Heart right ventricle (tissue), 16 donors: ENCODE measurements around the gene NCKAP5. TPM values are rescaled to one million over a fixed set of nuclear protein-coding genes. Genes with fewer than 3 reads are reported as not detected.

Experiments
- ATAC-seq, 8 donors: fragments of 200-7000 bp; cut with Tn5 transposase; one replicate each; pipeline ENCODE4 v1.9.1; 2020; ENCODE audit warnings: mild to moderate bottlenecking in 8 of 8, moderate library complexity in 8 of 8, moderate number of reproducible peaks in 1 of 8
- DNase-seq, 2 donors: peaks; one replicate each; pipeline ENCODE4 v3.0.0-alpha.2; 2020
- H3K27ac ChIP-seq, 10 donors: fragments of 200-600 bp; sonication (generic) in 2 of 10; one replicate each; pipeline versions ENCODE4 v1.5.0 to v1.8.0; 2020 to 2022; ENCODE audit warnings: mild to moderate bottlenecking in 3 of 10
- H3K27me3 ChIP-seq, 7 donors: fragments of 200-600 bp; one replicate each; pipeline ENCODE4 v1.8.0; 2021 to 2022; ENCODE audit warnings: mild to moderate bottlenecking in 2 of 7
- H3K36me3 ChIP-seq, 9 donors: fragments of 200-600 bp; sonication (generic) in 1 of 9; one replicate each; pipeline versions ENCODE4 v1.5.0 to v1.8.0; 2020 to 2022; ENCODE audit warnings: mild to moderate bottlenecking in 2 of 9
- H3K4me1 ChIP-seq, 9 donors: fragments of 200-600 bp; sonication (generic) in 1 of 9; one replicate each; pipeline versions ENCODE4 v1.5.0 to v1.8.0; 2020 to 2022; ENCODE audit warnings: mild to moderate bottlenecking in 4 of 9
- H3K4me3 ChIP-seq, 10 donors: fragments of 200-600 bp; sonication (generic) in 2 of 10; one replicate each; pipeline versions ENCODE4 v1.5.0 to v1.8.0; 2020 to 2022; ENCODE audit warnings: mild to moderate bottlenecking in 7 of 10, moderate library complexity in 2 of 10
- H3K9me3 ChIP-seq, 11 donors: fragments of 200-600 bp in 10 of 11; sonication (generic) in 2 of 11; one replicate each; pipeline versions ENCODE4 v1.5.0 to v1.8.0; 2013 to 2022; ENCODE audit warnings: mild to moderate bottlenecking in 2 of 11, control low read depth in 1 of 11, moderate library complexity in 1 of 11
- WGBS, 2 donors: extraction: QIAGEN DNeasy Blood & Tissue Kit; methylation state at CpG; one replicate each; pipeline ENCODE4 v1.1.7; 2013; ENCODE audit warnings: inconsistent platforms in 1 of 2; 5-methylcytosine and 5-hydroxymethylcytosine counted together
- intact Hi-C, 10 donors: fragments of 100-400 bp; cut with DNase I; formaldehyde crosslinking; loops; one replicate each; pipeline versions ENCODE4 v1.11.1 to v1.14.2; 2022
- polyA plus RNA-seq, 2 donors: library from polyadenylated mRNA; stranded (reverse); fragments of 200-250 nt; gene quantifications; one replicate each; pipeline ENCODE4 v1.2.3, GENCODE V29; 2013
- total RNA-seq, 10 donors: library from RNA; stranded (reverse); fragmentation: NEBNext Ultra II Directional in 3 of 10; extraction: Animal tissue kit (Norgen Biotek cat#: 25700) in 3 of 10; gene quantifications; one replicate each; pipeline versions ENCODE4 v1.2.1 to v1.2.4, GENCODE V29; 2021 to 2023
- TF ChIP-seq, protein P1 (sequence below), 9 donors: fragments of 200-600 bp; sonication (generic) in 2 of 9; IDR thresholded peaks; one replicate each; pipeline versions ENCODE4 v1.5.0 to v1.8.0; 2021 to 2022; ENCODE audit warnings: antibody characterized with exemption in 9 of 9, mild to moderate bottlenecking in 5 of 9, moderate library complexity in 1 of 9
- donor health status: Arrhythmogenic right ventricular cardiomyopathy.
- donor health status: ischemic (EF 13 %, LVEDD 7.1; RV severe dilation, severe dysfunction).
- donor health status: healthy with polysubstance abuse.
- donor health status: DM: no; HTN: yes; CAD: no.
- donor health status: DM: no; HTN: no; CAD: no.
- donor health status: ischemic (EF 25% LVEDD 6.9; RV normal size, moderate dysfunction).
- donor health status: ischemic (EF 25% LVEDD 5.7; RV mildly dilated, moderate dysfunction).
- donor health status: healthy.
- donor health status: DM: yes; HTN: yes; CAD: no.
- donor health status: Ischemic cardiomyopathy.
- donor health status: ischemic (EF 35%, LVEDD 5.7; RV mildly dilated, moderate dysfunction).
- donor health status: nonischemic (EF 11% LVEDD 7.7; RV severe dilation, severe dysfunction).
- donor health status: DM: yes; HTN: yes; CAD: no.
- donor health status: PGD.
- donor health status: ischemic (EF 29% LVEDD 5.4; RV normal size, mild dysfunction).
- donor health status: nonischemic (EF 23%, LVEDD 6.1; RV moderate dilation, normal function).

NCKAP5 gene
- total and polyA plus RNA-seq, 12 donors, result 0.57 to 11.7 (median 6.2) TPM

DNA sequence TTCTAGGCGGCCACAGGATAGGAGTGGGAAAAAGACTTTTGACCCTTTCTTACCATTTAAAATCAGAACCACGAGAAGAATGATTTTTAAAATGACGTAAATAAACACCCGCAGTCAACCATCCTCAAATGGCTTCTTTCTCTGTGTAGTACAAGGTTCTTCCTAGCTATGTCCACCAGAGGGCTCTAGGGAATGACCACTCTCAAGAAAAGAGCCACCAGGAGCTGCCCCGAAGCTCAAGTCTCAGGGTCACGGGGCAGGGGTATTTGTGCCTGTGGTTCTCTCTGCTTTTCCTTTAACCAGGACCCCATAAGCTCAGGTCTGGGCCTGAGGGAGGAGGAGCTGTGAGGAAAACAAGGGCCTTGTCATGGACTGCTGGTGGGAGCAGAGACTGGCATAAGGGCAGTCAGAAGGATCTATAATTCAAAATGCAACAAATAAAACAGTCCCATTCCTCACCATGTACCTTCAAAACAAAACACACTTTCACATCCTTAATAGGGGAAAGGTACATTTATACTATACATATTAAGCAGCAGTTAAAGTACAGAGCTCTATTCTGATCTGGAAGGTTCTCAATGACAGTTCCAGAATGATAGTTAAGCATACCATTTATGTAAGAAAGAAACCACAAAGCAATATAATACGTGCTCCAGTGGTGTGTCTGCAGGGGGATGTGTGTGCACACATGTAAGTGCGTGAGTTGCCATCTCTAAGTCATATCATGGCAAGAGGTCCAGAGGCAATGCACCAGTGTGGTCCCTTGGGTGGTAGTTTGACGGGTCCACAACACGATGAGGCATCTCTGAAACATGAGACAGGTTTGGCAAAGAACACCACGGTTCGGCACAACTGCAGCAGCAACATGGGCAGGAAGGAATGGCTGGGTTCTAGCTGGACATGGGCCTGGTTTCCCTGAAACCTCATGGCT lies 916.9 kb downstream of the NCKAP5 start:
- no peaks in the 10 kb centered on the region for H3K4me1 ChIP-seq
- intact Hi-C loops, result no loop called here
- peaks cover 0 to 48% (median 5%) of the 10 kb centered on the region in 7 donors for H3K27me3 ChIP-seq
- H3K36me3 ChIP-seq, result no peaks in the 10 kb centered on the region
- TF ChIP-seq, protein P1, sequence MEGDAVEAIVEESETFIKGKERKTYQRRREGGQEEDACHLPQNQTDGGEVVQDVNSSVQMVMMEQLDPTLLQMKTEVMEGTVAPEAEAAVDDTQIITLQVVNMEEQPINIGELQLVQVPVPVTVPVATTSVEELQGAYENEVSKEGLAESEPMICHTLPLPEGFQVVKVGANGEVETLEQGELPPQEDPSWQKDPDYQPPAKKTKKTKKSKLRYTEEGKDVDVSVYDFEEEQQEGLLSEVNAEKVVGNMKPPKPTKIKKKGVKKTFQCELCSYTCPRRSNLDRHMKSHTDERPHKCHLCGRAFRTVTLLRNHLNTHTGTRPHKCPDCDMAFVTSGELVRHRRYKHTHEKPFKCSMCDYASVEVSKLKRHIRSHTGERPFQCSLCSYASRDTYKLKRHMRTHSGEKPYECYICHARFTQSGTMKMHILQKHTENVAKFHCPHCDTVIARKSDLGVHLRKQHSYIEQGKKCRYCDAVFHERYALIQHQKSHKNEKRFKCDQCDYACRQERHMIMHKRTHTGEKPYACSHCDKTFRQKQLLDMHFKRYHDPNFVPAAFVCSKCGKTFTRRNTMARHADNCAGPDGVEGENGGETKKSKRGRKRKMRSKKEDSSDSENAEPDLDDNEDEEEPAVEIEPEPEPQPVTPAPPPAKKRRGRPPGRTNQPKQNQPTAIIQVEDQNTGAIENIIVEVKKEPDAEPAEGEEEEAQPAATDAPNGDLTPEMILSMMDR (IDR thresholded peaks at IDR 0.05), result peak in 5 of 9 donors; percentile 44 to 67 (median 53)
- peak in 2 of 8 donors; percentile 58 to 71 for ATAC-seq
- no peak overlapping the region for H3K4me3 ChIP-seq
- H3K27ac ChIP-seq, result no peak overlapping the region
- DNase-seq, result no peak
- H3K9me3 ChIP-seq, result no peaks in the 10 kb centered on the region
- 57 to 63% methylated on average over 12 of the region's 12 CpGs for WGBS, 2 donors

DNA sequence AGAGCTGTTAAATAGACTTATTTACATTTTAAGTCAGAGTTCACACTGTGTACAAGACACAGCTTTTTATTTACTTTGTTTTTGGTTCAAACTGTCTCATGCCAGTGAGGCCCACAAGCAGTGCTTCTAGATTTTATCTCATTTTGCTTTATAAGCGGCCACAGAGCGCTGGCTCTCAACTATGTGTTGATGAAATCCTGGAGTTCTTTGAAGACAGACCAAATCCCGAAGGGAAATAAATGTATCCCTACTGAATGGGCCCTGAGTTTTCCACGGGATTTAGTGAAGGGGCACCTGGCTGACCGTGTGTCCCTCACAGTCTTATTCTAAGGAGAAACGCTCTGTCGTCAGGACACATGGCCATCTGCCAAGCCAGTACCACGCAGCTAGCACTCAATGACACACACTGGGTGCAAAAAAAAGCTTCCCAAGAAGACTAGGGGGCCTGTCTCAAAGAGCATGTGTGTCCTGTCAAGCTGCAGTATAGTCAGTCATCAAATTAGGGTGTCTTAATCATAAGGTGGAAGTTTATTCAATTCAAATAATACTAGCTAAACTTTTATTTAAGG lies 921.6 kb downstream of the NCKAP5 start:
- Histone ChIP-seq H3K9me3 (no peaks in the 10 kb centered on the region), H3K4me3 (no peak overlapping the region), H3K36me3 (no peaks in the 10 kb centered on the region), H3K27me3 (peaks cover 0 to 60% (median 10%) of the 10 kb centered on the region in 7 donors), H3K27ac (no peak overlapping the region), H3K4me1 (no peaks in the 10 kb centered on the region)
- WGBS, 2 donors, result 69 to 76% methylated on average over 8 of the region's 8 CpGs
- intact Hi-C loops, result no loop called here
- DNase-seq (no peak), ATAC-seq (no peak)
- TF ChIP-seq, protein P1 (IDR thresholded peaks at IDR 0.05), result no peak

DNA sequence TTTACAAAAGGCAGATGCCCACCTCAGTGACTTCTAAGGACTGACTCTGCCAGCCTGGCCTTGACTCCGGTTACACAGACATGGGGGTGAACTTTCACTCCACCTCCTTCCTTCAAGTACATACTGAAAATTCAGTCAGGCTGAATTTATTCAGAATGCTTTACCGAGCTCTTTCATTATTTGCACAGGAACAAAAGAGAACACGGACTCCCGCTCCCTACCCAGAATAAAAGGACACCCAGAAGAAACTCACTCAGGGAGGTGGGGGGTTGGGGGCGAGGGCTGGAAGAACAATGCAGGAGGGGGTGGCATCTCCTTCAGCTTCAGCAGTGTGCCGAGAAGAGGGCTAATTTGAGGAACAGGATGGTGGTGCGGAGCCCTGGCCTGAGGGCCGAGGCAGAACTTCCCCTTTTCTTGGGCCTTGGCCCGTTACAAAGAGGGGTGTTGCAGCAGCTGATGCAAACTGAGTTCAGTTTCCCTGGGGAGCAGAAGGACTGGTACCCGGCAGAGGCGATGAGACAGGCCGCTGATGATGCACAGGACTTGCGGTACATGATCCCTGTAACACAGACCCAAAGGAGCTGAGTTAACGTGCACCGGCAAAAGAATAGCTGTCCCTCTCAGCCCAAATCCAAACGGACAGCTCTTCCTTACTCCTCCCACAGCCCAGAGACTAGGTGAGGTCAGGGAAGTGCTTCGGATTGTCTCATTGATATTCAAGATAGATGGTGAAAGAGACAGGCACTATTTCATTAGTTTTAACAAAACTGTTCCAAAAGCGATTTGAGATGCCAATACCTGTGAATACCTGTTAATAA lies 922.3 kb downstream of the NCKAP5 start:
- DNase-seq (no peak), ATAC-seq (peak in 1 of 8 donors; percentile 27)
- Histone ChIP-seq H3K9me3 (no peaks in the 10 kb centered on the region), H3K4me1 (no peaks in the 10 kb centered on the region), H3K4me3 (no peak overlapping the region), H3K27me3 (peaks cover 0 to 55% (median 14%) of the 10 kb centered on the region in 7 donors), H3K36me3 (no peaks in the 10 kb centered on the region), H3K27ac (no peak overlapping the region)
- intact Hi-C loops, result no loop called here
- 85 to 90% methylated on average over 18 of the region's 18 CpGs for WGBS, 2 donors
- TF ChIP-seq, protein P1 (IDR thresholded peaks at IDR 0.05), result no peak

DNA sequence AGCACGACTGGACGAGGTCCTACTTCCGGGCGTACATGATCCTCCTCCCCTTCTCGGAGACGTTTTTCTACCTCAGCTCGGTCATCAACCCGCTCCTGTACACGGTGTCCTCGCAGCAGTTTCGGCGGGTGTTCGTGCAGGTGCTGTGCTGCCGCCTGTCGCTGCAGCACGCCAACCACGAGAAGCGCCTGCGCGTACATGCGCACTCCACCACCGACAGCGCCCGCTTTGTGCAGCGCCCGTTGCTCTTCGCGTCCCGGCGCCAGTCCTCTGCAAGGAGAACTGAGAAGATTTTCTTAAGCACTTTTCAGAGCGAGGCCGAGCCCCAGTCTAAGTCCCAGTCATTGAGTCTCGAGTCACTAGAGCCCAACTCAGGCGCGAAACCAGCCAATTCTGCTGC lies 923.1 kb downstream of the NCKAP5 start:
- no peak overlapping the region for H3K4me3 ChIP-seq
- TF ChIP-seq, protein P1 (IDR thresholded peaks at IDR 0.05), result no peak
- H3K4me1 ChIP-seq, result no peaks in the 10 kb centered on the region
- WGBS, 2 donors, result 82 to 85% methylated on average over 35 of the region's 35 CpGs
- intact Hi-C loops, result no loop called here
- H3K36me3 ChIP-seq, result no peaks in the 10 kb centered on the region
- no peaks in the 10 kb centered on the region for H3K9me3 ChIP-seq
- ATAC-seq (no peak), DNase-seq (no peak)
- no peak overlapping the region for H3K27ac ChIP-seq
- peaks cover 0 to 51% (median 17%) of the 10 kb centered on the region in 7 donors for H3K27me3 ChIP-seq
